Activated CD8-positive, alpha-beta memory T cell treated with anti-CD3 and anti-CD28 coated beads for 1 hour (primary cell): ENCODE data around the gene IL1A.

ENCODE experiments used
- DNase-seq, 2 donors: peaks; one replicate each; pipeline ENCODE4 v3.0.0-alpha.2; 2020; ENCODE audit warnings: low read depth in 1 of 2; ENCODE audit errors: extremely low read depth in 1 of 2

IL1A gene

GRCh38 chr2:112764071-112765044, 19.9 kb downstream of the IL1A start, which contains the start of gene CKAP2L:
Gene CKAP2L, minus strand, starts transcription at chr2:112764609. Its CDS starts 11 bp downstream, at chr2:112764598.
- peak; percentile 86 to 94 for DNase-seq

GRCh38 chr2:112762276-112762675, 22.0 kb downstream of the IL1A start:
- DNase-seq, result no peak

- DNase-seq, result no peak
These were observed 24.1 kb downstream of the IL1A start for GRCh38 chr2:112760149-112760548.

- DNase-seq, result no peak
These were observed 25.6 kb downstream of the IL1A start for GRCh38 chr2:112758711-112759110.

GRCh38 chr2:112757265-112757664, 27.0 kb downstream of the IL1A start:
- no peak for DNase-seq

- no peak for DNase-seq
These were observed 28.1 kb downstream of the IL1A start for GRCh38 chr2:112756207-112756606.

GRCh38 chr2:112755444-112755843, 28.8 kb downstream of the IL1A start:
- DNase-seq, result no peak

GRCh38 chr2:112754564-112754963, 29.7 kb downstream of the IL1A start:
- no peak for DNase-seq

- no peak for DNase-seq
These were observed 31.6 kb downstream of the IL1A start for GRCh38 chr2:112752667-112753066.

- DNase-seq, result no peak
These were observed 32.7 kb downstream of the IL1A start for GRCh38 chr2:112751451-112752197.

- DNase-seq, result no peak
These were observed 33.8 kb downstream of the IL1A start for GRCh38 chr2:112750560-112750843.

- peak; percentile 37 to 76 for DNase-seq
These were observed 34.3 kb downstream of the IL1A start for GRCh38 chr2:112749755-112750559.

- no peak for DNase-seq
These were observed 43.8 kb downstream of the IL1A start for GRCh38 chr2:112740527-112740926.

- DNase-seq, result no peak
These were observed 46.6 kb downstream of the IL1A start for GRCh38 chr2:112737542-112738232.

- DNase-seq, result no peak
These were observed 50.4 kb downstream of the IL1A start for GRCh38 chr2:112733871-112734270.

GRCh38 chr2:112733456-112733855, 50.8 kb downstream of the IL1A start:
- no peak for DNase-seq

- DNase-seq, result no peak
These were observed 52.8 kb downstream of the IL1A start for GRCh38 chr2:112731479-112731878.

- DNase-seq, result no peak
These were observed 53.5 kb downstream of the IL1A start for GRCh38 chr2:112730791-112731190.

- no peak for DNase-seq
These were observed 54.1 kb downstream of the IL1A start for GRCh38 chr2:112730216-112730615.

- no peak for DNase-seq
These were observed 55.7 kb downstream of the IL1A start for GRCh38 chr2:112728378-112729175.
